Liver (tissue), 9 donors: ENCODE measurements around the gene ZNF580. TPM values are rescaled to one million over a fixed set of nuclear protein-coding genes. Genes with fewer than 3 reads are reported as not detected.

Source experiments
- DNase-seq: peaks from one replicate; pipeline ENCODE4 v3.0.0-alpha.2; 2017; ENCODE audit warnings: low spot score
- H3K27ac ChIP-seq, 2 donors: one replicate each; pipeline ENCODE4 v1.7.0; 2013; ENCODE audit warnings: inconsistent platforms in 2 of 2, low read length in 2 of 2, control low read depth in 1 of 2, low read depth in 1 of 2, mild to moderate bottlenecking in 1 of 2
- H3K27me3 ChIP-seq, 4 donors: one replicate each; pipeline versions ENCODE4 v1.6.1 to v1.7.0; 2013; ENCODE audit warnings: low read length in 3 of 4, inconsistent platforms in 1 of 4, mild to moderate bottlenecking in 1 of 4, moderate library complexity in 1 of 4; ENCODE audit not compliant: control insufficient read depth in 4 of 4, insufficient read depth in 4 of 4
- H3K36me3 ChIP-seq, 4 donors: one replicate each; pipeline versions ENCODE4 v1.6.1 to v1.7.0; 2013; ENCODE audit warnings: low read length in 3 of 4, mild to moderate bottlenecking in 3 of 4, low read depth in 1 of 4, moderate library complexity in 1 of 4; ENCODE audit not compliant: control insufficient read depth in 4 of 4, insufficient read depth in 3 of 4
- H3K4me1 ChIP-seq, 4 donors: one replicate each; pipeline versions ENCODE4 v1.6.1 to v1.7.0; 2013; ENCODE audit warnings: low read length in 3 of 4, mild to moderate bottlenecking in 3 of 4, moderate library complexity in 1 of 4; ENCODE audit not compliant: control insufficient read depth in 4 of 4, insufficient read depth in 4 of 4
- H3K4me3 ChIP-seq, 3 donors: one replicate each; pipeline versions ENCODE4 v1.6.1 to v1.7.0; 2013; ENCODE audit warnings: low read length in 3 of 3, control low read depth in 1 of 3, low read depth in 1 of 3, mild to moderate bottlenecking in 1 of 3
- H3K9ac ChIP-seq, 2 donors: one replicate each; pipeline ENCODE4 v1.7.0; 2013; ENCODE audit warnings: low read length in 2 of 2, mild to moderate bottlenecking in 2 of 2, moderate library complexity in 2 of 2, control low read depth in 1 of 2, low read depth in 1 of 2
- H3K9me3 ChIP-seq, 4 donors: one replicate each; pipeline versions ENCODE4 v1.6.1 to v1.7.0; 2013; ENCODE audit warnings: low read length in 3 of 4; ENCODE audit not compliant: control insufficient read depth in 4 of 4
- ATF3 ChIP-seq: IDR thresholded peaks from 2 replicates; pipeline ENCODE4 v1.6.1; 2016; ENCODE audit warnings: antibody characterized with exemption
- CTCF ChIP-seq: fragments of 150-350 bp; IDR thresholded peaks from 2 replicates; pipeline ENCODE4 v1.5.1; 2017; ENCODE audit warnings: improper control_type of control experiment, low read depth, low read length; ENCODE audit not compliant: missing input control
- EGR1 ChIP-seq, 2 donors: IDR thresholded peaks; 2 replicates each; pipeline ENCODE4 v1.6.1; 2016 to 2018; ENCODE audit warnings: antibody characterized with exemption in 2 of 2, low read depth in 2 of 2
- FOXA1 ChIP-seq: IDR thresholded peaks from 2 replicates; pipeline ENCODE4 v1.6.1; 2016; ENCODE audit warnings: antibody characterized with exemption
- HNF4A ChIP-seq, 2 donors: conservative IDR thresholded peaks; 2 replicates each; pipeline ENCODE4 v1.6.1; 2016; ENCODE audit warnings: antibody characterized with exemption in 2 of 2, mild to moderate bottlenecking in 2 of 2
- HNF4G ChIP-seq: IDR thresholded peaks from 2 replicates; pipeline ENCODE4 v1.6.1; 2016; ENCODE audit warnings: antibody characterized with exemption
- JUND ChIP-seq, 2 donors: IDR thresholded peaks; 2 replicates each; pipeline ENCODE4 v1.6.1; 2016; ENCODE audit warnings: antibody characterized with exemption in 2 of 2
- MAX ChIP-seq: IDR thresholded peaks from 2 replicates; pipeline ENCODE4 v1.6.1; 2016; ENCODE audit warnings: antibody characterized with exemption
- NR2F2 ChIP-seq: IDR thresholded peaks from 2 replicates; pipeline ENCODE4 v1.6.1; 2016; ENCODE audit warnings: antibody characterized with exemption
- RAD21 ChIP-seq, 2 donors: IDR thresholded peaks; 2 replicates each; pipeline ENCODE4 v1.6.1; 2016; ENCODE audit warnings: antibody characterized with exemption in 2 of 2, mild to moderate bottlenecking in 2 of 2
- REST ChIP-seq: IDR thresholded peaks from 2 replicates; pipeline ENCODE4 v1.6.1; 2016; ENCODE audit warnings: antibody characterized with exemption, mild to moderate bottlenecking
- RXRA ChIP-seq, 2 donors: IDR thresholded peaks; 2 replicates each; pipeline ENCODE4 v1.6.1; 2017 to 2018; ENCODE audit warnings: antibody characterized with exemption in 2 of 2, mild to moderate bottlenecking in 1 of 2
- SP1 ChIP-seq: IDR thresholded peaks from 2 replicates; pipeline ENCODE4 v1.6.1; 2018; ENCODE audit warnings: antibody characterized with exemption, mild to moderate bottlenecking
- TAF1 ChIP-seq: conservative IDR thresholded peaks from 2 replicates; pipeline ENCODE4 v1.6.1; 2016; ENCODE audit warnings: antibody characterized with exemption, mild to moderate bottlenecking
- YY1 ChIP-seq: IDR thresholded peaks from 2 replicates; pipeline ENCODE4 v1.6.1; 2016; ENCODE audit warnings: antibody characterized with exemption, mild to moderate bottlenecking
- ZBTB33 ChIP-seq: IDR thresholded peaks from 2 replicates; pipeline ENCODE4 v1.6.1; 2016; ENCODE audit warnings: antibody characterized with exemption
- WGBS: extraction: QIAGEN DNeasy Blood & Tissue Kit; methylation state at CpG from one replicate; pipeline ENCODE4 v1.1.7; 2013; 5-methylcytosine and 5-hydroxymethylcytosine counted together
- polyA plus RNA-seq, 2 donors: library from polyadenylated mRNA; stranded (reverse) in 1 of 2; unstranded in 1 of 2; fragments of 200-250 nt in 1 of 2; fragments of >200 nt in 1 of 2; fragmentation: Nextera tagmentation in 1 of 2; extraction: Ambion mirVana in 1 of 2; gene quantifications; one replicate each; pipeline versions ENCODE4 v1.2.1 to v1.2.3, GENCODE V29; 2013 to 2015
- total RNA-seq, 2 donors: library from RNA; depleted of rRNA; stranded (reverse); fragments of >200 nt; gene quantifications; one replicate each; pipeline ENCODE4 v1.2.3, GENCODE V29; 2014
- donor health status: healthy.
- donor health status: healthy.
- donor health status: healthy.
- donor health status: healthy.
- donor health status: healthy.

ZNF580 gene
- total and polyA plus RNA-seq, 4 donors: 2.6 to 5.2 (median 5.1) TPM

- no peak for TF ChIP-seq JUND (IDR thresholded peaks at IDR 0.05)
Measured at GRCh38 chr19:55645512-55645881, 4.7 kb downstream of the ZNF580 start (continued).

- Histone ChIP-seq H3K36me3 (peaks cover 0 to 9% (median under 1%) of the 10 kb centered on the region in 4 donors), H3K4me1 (peaks cover 22 to 52% (median 44%) of the 10 kb centered on the region in 4 donors), H3K9me3 (no peaks in the 10 kb centered on the region), H3K27ac (peak overlapping the region; percentile 75 to 86), H3K9ac (peak overlapping the region; percentile 71 to 87), H3K27me3 (no peaks in the 10 kb centered on the region), H3K4me3 (peak overlapping the region; percentile 66 to 89 (median 86))
- TF ChIP-seq TAF1 (no peak), RAD21 (IDR thresholded peaks at IDR 0.05) (no peak), NR2F2 (no peak), YY1 (no peak), SP1 (no peak), HNF4G (no peak), JUND (IDR thresholded peaks at IDR 0.05) (no peak), MAX (no peak), ZBTB33 (no peak), HNF4A (conservative IDR thresholded peaks at IDR 0.05) (no peak), CTCF (no peak), FOXA1 (no peak), REST (no peak), EGR1 (IDR thresholded peaks at IDR 0.05; ENCODE audit: low read depth in 2 of 2) (no peak), RXRA (IDR thresholded peaks at IDR 0.05) (no peak), ATF3 (no peak)
- DNase-seq: no peak
- WGBS: 49% methylated on average over 14 of the region's 14 CpGs
Measured at GRCh38 chr19:55646889-55647731, 6.3 kb downstream of the ZNF580 start.
